Measurements from ENCODE around the gene SFMBT2.

The SFMBT2 gene

DNA sequence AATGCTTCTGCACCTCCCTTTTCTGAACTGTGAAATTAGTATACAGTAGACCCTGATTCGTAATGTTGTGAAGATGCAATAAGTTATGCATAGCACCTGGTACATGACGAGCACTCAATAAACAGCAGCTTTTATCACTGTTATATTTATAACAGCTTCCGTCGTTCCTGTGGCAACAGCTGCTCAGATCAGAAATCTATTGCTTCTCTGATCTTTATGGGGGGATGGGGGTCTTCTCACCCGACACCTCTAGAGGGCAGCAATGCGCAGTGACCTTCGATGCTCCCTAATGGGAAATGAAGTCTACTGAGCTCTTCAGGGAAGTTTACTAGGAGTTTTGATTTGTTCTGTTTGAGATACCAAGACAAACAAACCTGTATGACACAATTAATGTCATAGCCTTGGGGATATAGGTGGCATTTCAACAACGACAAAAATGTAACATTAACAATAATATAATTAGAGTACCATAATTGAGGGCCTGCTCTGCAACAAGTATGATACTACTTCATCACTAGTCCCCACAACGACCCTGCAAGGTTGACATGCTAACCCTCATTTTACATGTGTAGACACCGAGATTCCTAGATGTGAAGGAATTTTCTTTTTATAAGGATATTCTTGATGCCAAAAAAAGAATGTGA is 289.6 kb downstream of the SFMBT2 start:
- DNase-seq: peak; percentile 90 to 93

DNA sequence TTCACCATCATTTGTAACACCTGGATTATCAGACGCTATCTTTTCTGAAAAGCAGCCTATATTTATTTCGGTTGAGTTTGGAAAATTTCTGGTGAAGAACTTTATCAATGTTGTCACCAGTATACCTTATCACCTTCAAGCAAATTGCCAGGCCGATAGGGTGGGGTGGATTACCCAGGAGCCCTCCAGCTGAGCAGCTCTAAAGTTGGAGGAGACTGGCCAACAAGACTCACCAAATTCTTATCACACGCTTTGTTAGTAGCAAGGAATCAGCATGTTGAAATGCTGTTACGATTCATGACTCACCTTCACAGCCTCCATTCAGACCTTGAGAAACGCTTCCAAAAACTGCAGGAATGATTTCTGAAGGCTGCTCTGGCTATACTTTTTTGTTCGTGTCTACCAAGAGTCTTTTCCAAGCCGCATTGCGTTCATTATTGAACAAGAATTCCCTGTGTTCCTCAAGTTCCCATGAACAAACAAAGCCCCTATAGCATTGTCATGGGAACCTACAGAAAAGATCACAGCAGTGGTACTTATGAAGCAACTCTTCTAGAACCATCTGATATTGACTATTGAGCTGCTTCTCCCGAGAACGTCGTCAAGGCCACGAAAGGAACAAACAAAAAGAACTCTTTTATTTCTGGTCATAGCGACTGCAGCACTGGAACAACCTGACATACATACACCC is 291.4 kb downstream of the SFMBT2 start:
- no peak for DNase-seq

DNA sequence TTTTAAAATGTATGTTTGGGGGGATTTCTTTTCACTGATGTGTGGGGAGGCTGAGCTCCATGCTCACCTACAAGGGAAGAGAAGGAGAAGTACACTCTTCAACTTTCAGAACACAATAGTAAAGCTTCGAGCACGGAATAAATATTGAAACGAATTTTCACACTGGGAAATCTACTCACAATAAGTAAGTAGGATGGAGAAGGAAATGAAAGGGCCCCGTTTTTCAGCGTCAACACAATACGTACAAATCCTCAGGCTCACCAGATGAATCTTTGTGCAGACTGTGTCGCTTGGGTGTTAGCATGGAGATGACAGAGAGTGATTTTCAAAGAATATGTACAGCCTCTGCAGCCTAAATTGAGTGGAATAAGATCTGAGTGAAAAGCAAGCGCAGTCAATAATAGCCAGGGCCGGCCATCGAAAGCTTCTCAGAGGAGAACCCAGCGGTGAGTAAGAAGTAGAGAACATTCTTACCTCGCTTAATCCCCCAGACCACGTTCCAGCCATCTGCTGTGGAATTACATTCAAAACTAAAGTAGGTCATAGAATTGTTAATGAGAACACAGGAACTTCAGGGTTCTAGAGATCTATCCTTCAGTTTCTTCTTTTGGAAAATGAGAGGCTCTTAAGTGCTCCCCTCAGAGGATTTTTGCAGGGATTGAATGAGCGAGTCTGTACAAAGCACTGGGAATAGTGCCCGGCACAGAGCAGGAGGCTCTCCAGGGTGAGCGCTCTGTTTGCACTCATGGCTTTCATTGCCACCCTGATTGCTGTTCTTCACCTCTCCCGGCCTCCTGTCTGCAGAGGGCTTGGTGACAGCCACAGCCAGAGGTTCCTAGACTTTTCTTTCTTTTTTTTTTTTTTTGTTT is 292.8 kb downstream of the SFMBT2 start:
- DNase-seq: no peak

DNA sequence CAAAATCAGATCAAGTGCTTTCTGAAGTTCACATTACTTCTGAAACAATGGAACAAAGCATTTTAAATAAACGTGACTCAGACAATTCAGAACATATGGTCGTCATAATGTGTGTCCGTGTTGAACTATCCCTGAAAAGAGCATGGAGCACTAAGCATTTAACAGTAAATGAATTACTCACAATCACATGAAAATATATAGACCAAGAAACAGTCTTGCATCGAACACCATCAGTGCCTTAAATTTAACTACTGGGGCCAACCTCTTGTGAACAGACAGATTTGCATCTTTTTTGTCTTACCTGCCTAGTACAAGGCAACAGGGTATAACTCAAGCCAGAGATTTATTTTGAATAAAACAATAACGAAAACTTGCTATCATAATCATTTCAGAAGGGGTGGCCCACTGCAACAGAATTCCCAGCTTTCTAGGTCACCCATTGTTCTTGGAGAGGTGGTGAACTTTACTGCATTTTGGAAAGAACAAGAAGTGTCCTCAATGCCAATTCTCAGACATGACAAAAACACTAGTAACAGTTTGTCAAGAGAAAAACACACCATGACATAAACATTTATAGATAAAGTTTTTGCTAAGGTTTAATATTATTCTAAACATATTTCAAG is 293.5 kb downstream of the SFMBT2 start:
- no peak for DNase-seq

DNA sequence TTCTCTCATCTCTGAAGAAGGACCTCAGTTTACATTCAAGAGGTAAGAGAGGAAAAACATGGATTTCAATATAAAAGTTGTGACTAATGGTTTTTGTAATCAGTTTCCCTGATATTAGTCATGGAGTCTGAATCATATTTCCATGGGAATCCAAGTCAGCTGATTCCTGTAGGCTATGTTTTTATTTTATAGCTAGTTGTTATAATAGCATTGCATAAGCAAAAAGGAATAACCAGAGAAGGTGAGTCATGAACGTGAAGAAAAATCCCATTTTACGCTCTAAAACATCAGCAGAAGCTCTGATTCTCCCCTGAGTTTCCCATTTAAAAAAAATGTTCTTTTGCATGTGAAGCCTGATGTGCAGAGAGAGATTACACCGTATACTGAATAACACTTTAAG is 299.3 kb downstream of the SFMBT2 start:
- no peak for DNase-seq

DNA sequence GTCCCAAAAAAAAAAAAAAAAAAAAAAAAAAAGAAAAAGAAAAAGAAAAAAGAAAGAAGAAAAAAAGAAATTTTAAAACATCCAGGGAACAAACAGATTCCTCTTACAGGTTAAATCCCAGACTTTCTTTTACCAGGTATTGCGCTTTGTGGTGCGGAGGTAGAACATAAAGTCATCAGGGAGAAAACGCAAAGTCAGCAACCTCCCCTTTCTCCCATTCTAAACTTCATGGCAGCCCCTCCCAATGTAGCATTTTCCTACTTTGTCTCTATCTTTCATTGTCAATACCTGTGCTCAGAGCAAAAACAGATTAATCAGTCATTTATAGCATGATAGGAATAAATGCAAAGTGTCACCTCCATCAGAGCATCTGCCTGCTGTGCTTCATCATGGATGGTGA is 299.7 kb downstream of the SFMBT2 start:
- DNase-seq: no peak
